Activated naive CD8-positive, alpha-beta T cell treated with anti-CD3 and anti-CD28 coated beads, Interleukin-2, amount 50 U/mL, for 24 hours (primary cell): Measurements from ENCODE around the gene EFTUD2.

Experiments
- ATAC-seq: fragments of 150-1000 bp; cut with Tn5 transposase; one replicate; pipeline ENCODE4 v1.10.0; 2021
- DNase-seq: peaks from one replicate; pipeline ENCODE4 v3.0.0; 2021
- H3K27ac Mint-ChIP-seq: one replicate; pipeline ENCODE4 v1.8.0; 2021; ENCODE audit warnings: mild to moderate bottlenecking, mixed read lengths
- H3K27me3 Mint-ChIP-seq: one replicate; pipeline ENCODE4 v1.8.0; 2021; ENCODE audit warnings: mixed read lengths
- H3K36me3 Mint-ChIP-seq: one replicate; pipeline ENCODE4 v1.8.0; 2021; ENCODE audit warnings: low read depth, mixed read lengths
- H3K4me1 Mint-ChIP-seq: one replicate; pipeline ENCODE4 v1.8.0; 2021; ENCODE audit warnings: mixed read lengths
- H3K4me3 Mint-ChIP-seq: one replicate; pipeline ENCODE4 v1.8.0; 2021; ENCODE audit warnings: mild to moderate bottlenecking, moderate library complexity, mixed read lengths
- H3K9me3 Mint-ChIP-seq: one replicate; pipeline ENCODE4 v1.8.0; 2021; ENCODE audit warnings: mixed read lengths

The EFTUD2 gene

DNA sequence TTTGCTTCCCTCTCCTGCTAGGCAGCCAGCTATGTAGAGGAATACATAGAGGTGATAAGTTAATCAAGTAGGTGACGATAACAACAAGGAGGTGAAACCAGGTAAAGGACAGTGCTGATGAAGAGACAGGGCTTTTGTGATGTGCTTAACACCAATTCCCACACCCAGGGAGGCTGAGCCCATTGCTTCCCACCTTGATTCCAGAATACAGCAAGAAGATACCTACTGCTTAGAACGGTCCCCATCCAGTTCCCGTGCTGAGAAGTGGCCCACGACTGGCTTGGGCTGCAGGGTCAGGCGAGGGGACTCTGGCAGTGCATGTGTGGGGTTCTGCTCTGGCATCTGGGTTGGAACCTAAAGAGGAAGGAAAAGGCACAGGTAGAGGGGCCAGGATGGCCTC lies 32.1 kb upstream of the EFTUD2 start:
- H3K27ac Mint-ChIP-seq = no peak overlapping the region
- DNase-seq (no peak), ATAC-seq (no peak)
- H3K9me3 Mint-ChIP-seq = no peaks in the 10 kb centered on the region
- no peaks in the 10 kb centered on the region for H3K27me3 Mint-ChIP-seq
- no peak overlapping the region for H3K4me3 Mint-ChIP-seq
- no peaks in the 10 kb centered on the region for H3K4me1 Mint-ChIP-seq
- peaks cover 42% of the 10 kb centered on the region for H3K36me3 Mint-ChIP-seq

DNA sequence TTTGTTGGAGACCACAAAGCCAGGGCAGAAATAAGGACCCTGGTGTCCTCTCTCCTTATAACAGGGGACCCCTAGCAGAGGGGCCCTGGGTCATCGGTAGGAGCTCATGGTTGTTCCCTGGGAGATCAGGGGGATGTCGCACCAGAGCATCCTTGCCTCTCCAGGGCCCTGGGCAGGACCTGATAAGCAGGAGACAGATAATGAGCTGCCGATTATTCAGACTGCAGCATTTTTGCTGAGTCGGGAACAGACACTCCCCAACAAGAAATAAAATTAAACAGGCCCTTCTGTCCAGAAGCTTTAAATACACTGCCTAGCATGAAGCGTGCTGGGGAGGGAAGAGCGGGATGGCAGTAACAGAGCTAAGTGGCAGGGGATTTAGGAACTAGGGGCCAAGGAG lies 31.4 kb upstream of the EFTUD2 start:
- no peaks in the 10 kb centered on the region for H3K9me3 Mint-ChIP-seq
- H3K4me3 Mint-ChIP-seq = no peak overlapping the region
- DNase-seq (no peak), ATAC-seq (no peak)
- no peaks in the 10 kb centered on the region for H3K27me3 Mint-ChIP-seq
- peaks cover 43% of the 10 kb centered on the region for H3K36me3 Mint-ChIP-seq
- H3K27ac Mint-ChIP-seq = no peak overlapping the region
- no peaks in the 10 kb centered on the region for H3K4me1 Mint-ChIP-seq

DNA sequence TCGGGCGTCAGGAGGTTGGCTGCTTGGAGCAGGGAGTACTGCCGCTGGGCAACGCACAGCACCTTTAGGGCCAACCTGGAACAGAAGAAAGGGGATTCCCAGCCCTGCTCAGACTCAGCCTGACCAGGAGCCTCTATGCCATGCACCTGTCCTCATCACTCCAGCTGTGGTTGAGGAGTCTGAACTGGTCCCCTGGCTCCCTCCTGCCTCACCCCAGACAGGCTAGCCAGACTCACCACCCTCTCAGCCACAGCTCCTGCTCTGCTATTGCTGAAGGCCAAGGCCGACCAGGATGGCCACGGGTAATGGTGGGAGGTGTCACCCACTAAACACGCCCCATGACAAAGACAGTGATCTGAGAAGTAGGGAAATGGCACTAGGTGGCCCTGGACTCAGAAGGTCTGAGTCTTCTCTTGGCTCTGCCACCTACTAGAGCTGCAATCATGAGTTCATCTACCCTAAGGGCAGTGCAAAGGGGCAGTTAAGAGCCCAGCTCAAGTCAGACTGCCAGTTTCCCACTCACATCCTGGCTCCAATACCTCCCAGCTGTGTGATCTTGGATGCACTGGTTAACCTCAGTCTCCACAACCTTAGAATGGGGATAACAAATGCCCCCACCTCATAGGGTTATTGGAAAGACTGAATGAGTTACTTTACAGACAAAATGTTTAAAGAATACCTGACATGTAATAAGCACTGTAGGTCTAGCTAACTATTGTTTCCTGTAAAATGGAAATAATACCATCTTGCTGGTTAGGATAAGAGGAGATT lies 29.9 kb upstream of the EFTUD2 start:
- ATAC-seq = no peak
- Mint-ChIP-seq H3K9me3 (no peaks in the 10 kb centered on the region), H3K4me1 (no peaks in the 10 kb centered on the region), H3K27me3 (no peaks in the 10 kb centered on the region), H3K36me3 (peaks cover 38% of the 10 kb centered on the region), H3K4me3 (no peak overlapping the region), H3K27ac (no peak overlapping the region)
- no peak for DNase-seq

DNA sequence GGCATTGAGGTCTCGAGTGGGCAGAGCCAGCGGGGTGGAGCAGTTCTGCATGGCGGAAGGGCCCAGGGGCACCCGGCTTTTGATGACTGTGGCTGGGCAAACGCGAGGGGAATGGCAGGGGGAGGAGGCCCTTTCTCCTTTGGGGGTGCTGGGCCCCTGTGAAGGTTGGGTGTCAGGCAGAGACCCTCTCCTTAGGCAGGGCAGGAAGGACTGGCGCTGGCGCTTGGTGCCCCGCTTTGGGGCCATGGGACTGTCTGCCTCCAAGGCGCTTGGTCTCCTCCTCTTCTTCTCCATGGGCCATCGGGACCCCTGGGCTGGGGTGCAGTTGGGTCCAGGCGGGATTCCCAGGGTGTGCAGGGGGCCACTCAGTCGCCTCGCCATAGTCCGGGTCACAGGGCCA lies 28.9 kb upstream of the EFTUD2 start:
- ATAC-seq (no peak), DNase-seq (no peak)
- Mint-ChIP-seq H3K36me3 (peaks cover 30% of the 10 kb centered on the region), H3K9me3 (no peaks in the 10 kb centered on the region), H3K27ac (no peak overlapping the region), H3K27me3 (no peaks in the 10 kb centered on the region), H3K4me3 (no peak overlapping the region), H3K4me1 (no peaks in the 10 kb centered on the region)

- Mint-ChIP-seq H3K4me3 (no peak overlapping the region), H3K27me3 (no peaks in the 10 kb centered on the region), H3K27ac (no peak overlapping the region), H3K4me1 (no peaks in the 10 kb centered on the region), H3K9me3 (no peaks in the 10 kb centered on the region), H3K36me3 (peaks cover 30% of the 10 kb centered on the region)
- ATAC-seq (no peak), DNase-seq (no peak)
Observed at GRCh38 chr17:44927696-44928095, 28.5 kb upstream of the EFTUD2 start.

DNA sequence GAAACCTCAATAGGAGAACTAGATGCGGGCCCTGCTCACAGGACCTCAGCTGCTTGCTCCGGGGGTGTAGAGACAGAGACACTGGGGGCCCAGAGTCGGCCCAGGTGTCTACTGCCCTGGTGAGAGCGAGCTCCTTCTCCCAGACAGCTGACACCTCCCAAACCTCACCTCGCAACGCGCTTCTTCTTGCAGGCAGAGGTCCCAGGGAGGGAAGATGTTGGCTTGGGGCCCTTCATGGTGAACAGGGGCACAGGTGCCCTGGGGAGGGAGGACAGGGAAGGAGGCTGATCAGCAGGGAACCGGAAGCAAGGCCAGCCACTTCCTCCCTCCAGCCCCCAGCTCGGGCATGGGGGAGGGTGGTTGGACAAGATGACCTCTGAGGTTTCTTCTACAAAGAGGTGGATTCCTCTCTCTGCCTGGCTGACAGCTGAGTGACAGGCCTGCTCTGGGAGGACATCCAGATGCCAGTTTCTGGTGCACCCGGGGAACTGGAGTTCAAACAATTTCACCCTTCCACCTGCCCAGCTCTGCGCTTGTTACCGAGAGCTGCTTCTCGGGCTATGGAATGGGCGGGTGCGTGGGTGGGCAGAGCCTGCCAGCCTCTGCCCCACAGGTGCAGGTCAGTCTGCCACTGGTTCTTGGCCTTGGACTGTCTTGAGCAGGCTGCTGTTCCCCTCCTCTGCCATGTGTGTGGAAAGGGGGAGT lies 27.7 kb upstream of the EFTUD2 start:
- no peak for DNase-seq
- Mint-ChIP-seq H3K4me3 (no peak overlapping the region), H3K4me1 (no peaks in the 10 kb centered on the region), H3K36me3 (peaks cover 28% of the 10 kb centered on the region), H3K27me3 (no peaks in the 10 kb centered on the region), H3K27ac (no peak overlapping the region), H3K9me3 (no peaks in the 10 kb centered on the region)
- ATAC-seq = no peak

DNA sequence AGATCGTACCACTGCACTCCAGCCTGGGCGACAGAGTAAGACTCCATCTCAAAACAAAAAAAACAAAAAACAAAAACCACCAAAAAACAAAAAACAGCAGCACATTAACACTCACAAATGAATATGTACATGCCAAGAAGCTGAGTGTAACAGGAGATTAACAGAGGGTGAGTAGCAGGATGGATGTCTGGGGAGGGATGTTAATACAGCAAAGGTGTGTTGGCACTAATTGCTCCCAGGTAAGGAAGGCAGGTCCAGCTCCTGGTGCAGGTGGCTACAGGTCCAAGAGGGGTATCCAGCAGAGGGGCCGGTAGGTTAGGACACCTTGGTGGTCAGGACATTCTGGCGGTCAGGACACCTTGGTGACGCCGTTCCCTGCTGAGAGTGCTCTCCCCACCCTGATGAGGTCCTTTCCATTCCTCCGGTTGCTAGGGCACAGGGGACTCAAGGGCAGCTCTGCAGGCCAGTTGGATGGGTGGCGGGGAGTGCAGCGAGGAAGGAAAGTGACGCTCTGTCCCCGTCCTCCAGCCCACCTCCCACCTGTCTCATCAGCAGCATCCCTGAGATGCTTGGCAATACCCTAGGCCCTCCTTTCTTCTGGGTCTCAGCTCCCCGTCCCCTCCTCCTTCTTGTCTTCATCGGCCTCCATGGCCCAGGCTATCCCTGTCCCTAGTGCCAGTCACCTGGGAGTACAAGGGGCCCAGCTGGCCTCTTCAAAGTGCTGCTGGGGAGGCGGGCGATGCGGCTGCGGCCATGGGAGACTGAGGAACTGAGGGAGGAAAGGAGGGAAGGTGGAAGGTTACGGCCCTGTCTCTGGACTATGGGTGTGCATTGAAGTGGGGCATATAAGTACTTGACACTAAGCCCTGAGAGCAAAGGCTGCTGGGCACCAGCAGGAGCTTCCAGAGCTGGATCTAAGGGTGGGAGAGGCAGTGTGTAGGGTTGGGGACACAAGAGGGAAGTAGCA lies 26.8 kb upstream of the EFTUD2 start:
- DNase-seq = no peak
- peak overlapping the region; percentile 11 for H3K27ac Mint-ChIP-seq
- peaks cover 20% of the 10 kb centered on the region for H3K36me3 Mint-ChIP-seq

GRCh38 chr17:44924107-44924544 lies 24.9 kb upstream of the EFTUD2 start:
- Mint-ChIP-seq H3K27ac (no peak overlapping the region), H3K27me3 (peaks cover 10% of the 10 kb centered on the region), H3K4me3 (no peak overlapping the region), H3K36me3 (peaks cover 11% of the 10 kb centered on the region), H3K4me1 (peaks cover 5% of the 10 kb centered on the region), H3K9me3 (no peaks in the 10 kb centered on the region)
- no peak for DNase-seq
- ATAC-seq = no peak

More for the DNA sequence above, 26.8 kb upstream of the EFTUD2 start:
- no peaks in the 10 kb centered on the region for H3K9me3 Mint-ChIP-seq
- no peaks in the 10 kb centered on the region for H3K4me1 Mint-ChIP-seq
- no peaks in the 10 kb centered on the region for H3K27me3 Mint-ChIP-seq
- ATAC-seq = no peak
- no peak overlapping the region for H3K4me3 Mint-ChIP-seq

- Mint-ChIP-seq H3K36me3 (peaks cover 9% of the 10 kb centered on the region), H3K9me3 (no peaks in the 10 kb centered on the region), H3K27ac (no peak overlapping the region), H3K27me3 (peaks cover 10% of the 10 kb centered on the region), H3K4me3 (no peak overlapping the region), H3K4me1 (peaks cover 5% of the 10 kb centered on the region)
- DNase-seq (no peak), ATAC-seq (no peak)
Observed at GRCh38 chr17:44922746-44923470, 23.7 kb upstream of the EFTUD2 start.

GRCh38 chr17:44922136-44922535 lies 22.9 kb upstream of the EFTUD2 start:
- Mint-ChIP-seq H3K4me3 (no peak overlapping the region), H3K27me3 (peaks cover 10% of the 10 kb centered on the region), H3K36me3 (peaks cover 7% of the 10 kb centered on the region), H3K9me3 (no peaks in the 10 kb centered on the region), H3K27ac (no peak overlapping the region), H3K4me1 (peaks cover 5% of the 10 kb centered on the region)
- no peak for ATAC-seq
- no peak for DNase-seq

GRCh38 chr17:44921122-44921882 lies 22.1 kb upstream of the EFTUD2 start:
- no peak for ATAC-seq
- Mint-ChIP-seq H3K4me1 (peaks cover 5% of the 10 kb centered on the region), H3K4me3 (no peak overlapping the region), H3K36me3 (peaks cover 5% of the 10 kb centered on the region), H3K27ac (no peak overlapping the region), H3K27me3 (peaks cover 10% of the 10 kb centered on the region), H3K9me3 (no peaks in the 10 kb centered on the region)
- DNase-seq = no peak

DNA sequence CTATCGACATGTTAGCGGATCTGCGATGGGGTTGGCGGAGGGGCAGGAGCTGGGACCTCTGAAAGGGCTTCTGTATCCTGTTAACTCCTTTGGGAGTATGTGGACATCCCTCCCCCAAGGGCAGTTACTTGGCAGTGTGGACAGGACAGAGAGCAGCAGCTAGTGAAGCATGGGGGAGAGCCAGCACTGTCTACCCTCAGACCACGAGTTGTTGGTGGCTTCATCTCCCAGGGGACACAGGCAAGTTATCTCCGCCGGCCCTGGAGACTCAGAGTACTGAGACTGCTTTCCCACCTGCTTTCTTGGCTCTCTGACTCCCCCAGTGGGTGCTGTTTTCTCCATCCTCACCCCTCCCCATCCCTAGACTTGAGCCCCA lies 21.3 kb upstream of the EFTUD2 start:
- peaks cover 5% of the 10 kb centered on the region for H3K4me1 Mint-ChIP-seq
- no peak overlapping the region for H3K27ac Mint-ChIP-seq
- H3K36me3 Mint-ChIP-seq = peaks cover under 1% of the 10 kb centered on the region
- peaks cover 13% of the 10 kb centered on the region for H3K27me3 Mint-ChIP-seq
- DNase-seq (no peak), ATAC-seq (no peak)
- no peaks in the 10 kb centered on the region for H3K9me3 Mint-ChIP-seq
- no peak overlapping the region for H3K4me3 Mint-ChIP-seq

GRCh38 chr17:44919885-44920564 lies 20.8 kb upstream of the EFTUD2 start:
- H3K9me3 Mint-ChIP-seq = no peaks in the 10 kb centered on the region
- ATAC-seq = peak; percentile 73
- peaks cover 13% of the 10 kb centered on the region for H3K27me3 Mint-ChIP-seq
- H3K36me3 Mint-ChIP-seq = no peaks in the 10 kb centered on the region
- no peak overlapping the region for H3K4me3 Mint-ChIP-seq
- DNase-seq = peak; percentile 62
- H3K27ac Mint-ChIP-seq = no peak overlapping the region
- peaks cover 5% of the 10 kb centered on the region for H3K4me1 Mint-ChIP-seq
